ENCODE measurements around the gene BCKDHB. TPM values are rescaled to one million over a fixed set of nuclear protein-coding genes. Genes with fewer than 3 reads are reported as not detected.
"Not testable (repeated sequence)": the region's sequence is repeated elsewhere in the genome, so short reads cannot be mapped to it uniquely, and the experiment has no call there.

The BCKDHB gene
- polyA plus RNA-seq (2012; ENCODE audit: low read depth, missing spikeins): 16.9 TPM

GRCh38 chr6:80106418-80107235 lies at the start of gene BCKDHB:
Gene BCKDHB, plus strand, starts transcription at chr6:80106671. Its CDS starts 23 bp downstream, at chr6:80106694.
- no peak; the same call in 1 of the 2 replicates for TF ChIP-seq POU2F2 (IDR thresholded peaks at IDR 0.05; ENCODE audit: low read depth, low read length)
- no peak for TF ChIP-seq PAX5 (IDR thresholded peaks at IDR 0.05; ENCODE audit: insufficient read depth, low read length, severe bottlenecking)
- peak; percentile 79 for TF ChIP-seq POLR2AphosphoS5 (IDR thresholded peaks at IDR 0.05; ENCODE audit: low read depth, low read length)
- TF ChIP-seq POLR2A (IDR thresholded peaks at IDR 0.05; ENCODE audit: low read depth, low read length): peak; percentile 84
- peak; percentile 91 for TF ChIP-seq TAF1 (IDR thresholded peaks at IDR 0.05; ENCODE audit: low read depth, low read length)
- 0 out of 2 replicates have a peak, but pooled peaks have one; percentile 4 for TF ChIP-seq SPI1 (IDR thresholded peaks at IDR 0.05; ENCODE audit: low read depth, low read length)
- DNase-seq (ENCODE audit: insufficient read length, low spot score): peak; percentile 92

GRCh38 chr6:80060774-80061173 lies 45.7 kb upstream of the BCKDHB start:
- TF ChIP-seq TAF1 (IDR thresholded peaks at IDR 0.05; ENCODE audit: low read depth, low read length) (no peak), SPI1 (IDR thresholded peaks at IDR 0.05; ENCODE audit: low read depth, low read length) (no peak), PAX5 (IDR thresholded peaks at IDR 0.05; ENCODE audit: insufficient read depth, low read length, severe bottlenecking) (no peak), POU2F2 (IDR thresholded peaks at IDR 0.05; ENCODE audit: low read depth, low read length) (no peak), POLR2AphosphoS5 (IDR thresholded peaks at IDR 0.05; ENCODE audit: low read depth, low read length) (no peak), POLR2A (IDR thresholded peaks at IDR 0.05; ENCODE audit: low read depth, low read length) (no peak)
- DNase-seq (ENCODE audit: insufficient read length, low spot score) (no peak), FAIRE-seq (no peak)

More at GRCh38 chr6:80106418-80107235, at the start of gene BCKDHB:
- peak; percentile 99 for FAIRE-seq

GRCh38 chr6:80068146-80068545 lies 38.3 kb upstream of the BCKDHB start:
- DNase-seq (ENCODE audit: insufficient read length, low spot score); FAIRE-seq: not testable (repeated sequence)

GRCh38 chr6:80070431-80070830 lies 36.0 kb upstream of the BCKDHB start:
- not testable (repeated sequence) for FAIRE-seq; DNase-seq (ENCODE audit: insufficient read length, low spot score)

- no peak for TF ChIP-seq POLR2AphosphoS5 (IDR thresholded peaks at IDR 0.05; ENCODE audit: low read depth, low read length)
- FAIRE-seq (no peak), DNase-seq (ENCODE audit: insufficient read length, low spot score) (no peak)
Measured at GRCh38 chr6:80077067-80077466, 29.4 kb upstream of the BCKDHB start.

- FAIRE-seq (no peak), DNase-seq (ENCODE audit: insufficient read length, low spot score) (no peak)
- TF ChIP-seq PAX5 (IDR thresholded peaks at IDR 0.05; ENCODE audit: insufficient read depth, low read length, severe bottlenecking): no peak
- no peak for TF ChIP-seq POLR2AphosphoS5 (IDR thresholded peaks at IDR 0.05; ENCODE audit: low read depth, low read length)
- no peak for TF ChIP-seq SPI1 (IDR thresholded peaks at IDR 0.05; ENCODE audit: low read depth, low read length)
- TF ChIP-seq TAF1 (IDR thresholded peaks at IDR 0.05; ENCODE audit: low read depth, low read length): no peak
- TF ChIP-seq POLR2A (IDR thresholded peaks at IDR 0.05; ENCODE audit: low read depth, low read length): no peak
- no peak for TF ChIP-seq POU2F2 (IDR thresholded peaks at IDR 0.05; ENCODE audit: low read depth, low read length)
Measured at GRCh38 chr6:80088637-80089036, 17.8 kb upstream of the BCKDHB start.

- FAIRE-seq (no peak), DNase-seq (ENCODE audit: insufficient read length, low spot score) (no peak)
- no peak for TF ChIP-seq SPI1 (IDR thresholded peaks at IDR 0.05; ENCODE audit: low read depth, low read length)
- no peak for TF ChIP-seq POLR2AphosphoS5 (IDR thresholded peaks at IDR 0.05; ENCODE audit: low read depth, low read length)
- no peak for TF ChIP-seq TAF1 (IDR thresholded peaks at IDR 0.05; ENCODE audit: low read depth, low read length)
- no peak for TF ChIP-seq POU2F2 (IDR thresholded peaks at IDR 0.05; ENCODE audit: low read depth, low read length)
- no peak for TF ChIP-seq POLR2A (IDR thresholded peaks at IDR 0.05; ENCODE audit: low read depth, low read length)
- no peak for TF ChIP-seq PAX5 (IDR thresholded peaks at IDR 0.05; ENCODE audit: insufficient read depth, low read length, severe bottlenecking)
Measured at GRCh38 chr6:80091506-80091905, 15.0 kb upstream of the BCKDHB start.

- FAIRE-seq (no peak), DNase-seq (ENCODE audit: insufficient read length, low spot score) (no peak)
- no peak for TF ChIP-seq POLR2AphosphoS5 (IDR thresholded peaks at IDR 0.05; ENCODE audit: low read depth, low read length)
- no peak for TF ChIP-seq TAF1 (IDR thresholded peaks at IDR 0.05; ENCODE audit: low read depth, low read length)
- no peak for TF ChIP-seq POU2F2 (IDR thresholded peaks at IDR 0.05; ENCODE audit: low read depth, low read length)
- TF ChIP-seq SPI1 (IDR thresholded peaks at IDR 0.05; ENCODE audit: low read depth, low read length): no peak
- TF ChIP-seq PAX5 (IDR thresholded peaks at IDR 0.05; ENCODE audit: insufficient read depth, low read length, severe bottlenecking): no peak
- no peak for TF ChIP-seq POLR2A (IDR thresholded peaks at IDR 0.05; ENCODE audit: low read depth, low read length)
Measured at GRCh38 chr6:80094017-80094416, 12.5 kb upstream of the BCKDHB start.

- DNase-seq (ENCODE audit: insufficient read length, low spot score): no peak
- no peak for FAIRE-seq
- TF ChIP-seq POLR2AphosphoS5 (IDR thresholded peaks at IDR 0.05; ENCODE audit: low read depth, low read length): no peak
Measured at GRCh38 chr6:80095600-80095999, 10.9 kb upstream of the BCKDHB start.

GRCh38 chr6:80098392-80098791 lies 8.1 kb upstream of the BCKDHB start:
- no peak for DNase-seq (ENCODE audit: insufficient read length, low spot score)
- no peak for FAIRE-seq
- no peak for TF ChIP-seq TAF1 (IDR thresholded peaks at IDR 0.05; ENCODE audit: low read depth, low read length)
- no peak for TF ChIP-seq POU2F2 (IDR thresholded peaks at IDR 0.05; ENCODE audit: low read depth, low read length)
- TF ChIP-seq PAX5 (IDR thresholded peaks at IDR 0.05; ENCODE audit: insufficient read depth, low read length, severe bottlenecking): no peak
- TF ChIP-seq SPI1 (IDR thresholded peaks at IDR 0.05; ENCODE audit: low read depth, low read length): no peak
- no peak for TF ChIP-seq POLR2A (IDR thresholded peaks at IDR 0.05; ENCODE audit: low read depth, low read length)
- TF ChIP-seq POLR2AphosphoS5 (IDR thresholded peaks at IDR 0.05; ENCODE audit: low read depth, low read length): no peak
